Stimulated activated CD4-positive, alpha-beta T cell treated with anti-CD3 and anti-CD28 coated beads, Interleukin-2, amount 100 ng/mL, for 24 hours (primary cell): ENCODE results near the gene SMURF1.
A peak's percentile ranks its signal among the peaks of the same experiment; 100 is the strongest.

Source experiments
- DNase-seq, 2 donors: peaks; one replicate each; pipeline ENCODE4 v3.0.0-alpha.2; 2020

Gene SMURF1

GRCh38 chr7:99027841-99028240 lies 116.1 kb downstream of the SMURF1 start:
- DNase-seq, result no peak

- DNase-seq, result no peak
Measured at GRCh38 chr7:99027241-99027640, 116.7 kb downstream of the SMURF1 start.

DNA sequence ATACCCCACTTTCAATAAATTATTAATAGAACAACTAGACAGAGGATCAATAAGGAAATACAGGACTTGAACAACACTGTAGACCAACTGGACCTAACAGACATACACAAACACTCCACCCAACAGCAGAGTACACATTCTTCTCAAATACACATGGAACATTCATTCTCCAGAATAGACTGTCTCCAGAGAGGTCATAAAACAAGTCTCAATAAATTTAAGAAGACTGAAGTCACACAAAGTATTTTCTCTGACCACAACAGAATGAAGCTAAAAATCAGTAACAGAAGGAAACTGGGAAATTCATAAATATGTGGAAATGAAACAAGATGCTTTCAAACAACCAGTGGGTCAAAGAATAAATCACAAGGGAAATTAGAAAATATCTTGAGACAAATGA lies 119.8 kb downstream of the SMURF1 start:
- no peak for DNase-seq

- DNase-seq, result no peak
Measured at GRCh38 chr7:99021941-99022560, 121.9 kb downstream of the SMURF1 start.

DNA sequence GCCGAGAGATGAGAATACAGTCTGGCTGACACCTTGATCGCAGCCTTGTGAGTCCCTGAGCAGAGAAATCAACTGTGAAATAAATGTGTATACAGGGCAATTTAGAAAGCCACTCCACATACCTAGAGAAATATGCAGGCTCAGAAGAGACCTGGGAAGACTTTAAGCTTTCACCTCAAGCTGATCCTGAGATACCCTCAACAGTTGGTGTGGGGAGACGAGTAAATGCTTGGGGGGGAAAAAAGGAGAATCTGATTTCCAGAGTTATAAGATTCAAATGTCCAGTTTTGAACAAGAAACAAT lies 123.5 kb downstream of the SMURF1 start:
- no peak for DNase-seq

GRCh38 chr7:99019523-99020412 lies 124.1 kb downstream of the SMURF1 start:
- no peak for DNase-seq

- DNase-seq, result no peak
Measured at GRCh38 chr7:99016196-99016595, 127.7 kb downstream of the SMURF1 start.

DNA sequence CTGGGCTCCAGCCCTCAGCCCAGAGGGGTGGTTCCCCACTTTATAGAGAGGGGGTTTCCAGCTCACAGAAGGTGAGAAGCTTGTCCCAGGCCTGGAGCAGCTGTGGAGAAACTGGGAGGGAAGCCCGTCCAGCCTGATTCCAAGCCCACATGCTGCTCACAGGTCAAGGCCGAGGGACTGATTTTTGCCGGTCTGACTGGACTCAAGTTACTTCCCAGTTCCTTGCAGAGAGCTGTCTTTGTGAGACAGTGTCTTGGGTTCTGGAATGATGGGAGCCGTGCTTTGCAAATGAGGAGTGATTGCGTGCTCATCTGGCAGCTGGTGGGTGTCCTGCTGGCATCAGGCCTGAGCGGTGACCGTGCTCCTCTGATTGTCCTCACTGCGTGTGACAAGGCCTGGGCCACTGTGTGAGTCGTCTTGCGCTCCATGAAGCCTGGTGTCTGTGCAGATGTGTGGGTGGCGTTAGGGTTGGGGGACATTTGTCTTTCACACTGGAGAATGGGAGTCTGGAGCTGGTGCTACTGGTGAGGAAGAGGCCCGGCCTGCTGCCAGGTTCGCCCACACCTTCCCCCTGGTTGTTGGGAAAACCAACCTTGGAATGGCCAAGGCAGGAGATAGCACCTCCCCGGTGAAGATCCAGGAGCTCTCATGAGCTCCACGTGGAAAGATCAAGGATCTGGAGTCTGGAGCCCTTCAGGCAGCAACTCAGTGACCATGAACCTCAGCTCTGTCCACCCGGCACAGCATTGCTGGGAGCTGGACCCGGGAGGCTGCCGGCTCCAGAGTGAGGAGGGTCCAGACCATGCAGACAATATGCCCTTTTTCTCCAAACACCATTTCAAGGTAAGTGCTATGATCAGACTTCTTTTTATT lies 129.6 kb downstream of the SMURF1 start:
- no peak for DNase-seq

- no peak for DNase-seq
Measured at GRCh38 chr7:99013266-99014112, 130.4 kb downstream of the SMURF1 start.

- no peak for DNase-seq
Measured at GRCh38 chr7:99012722-99013121, 131.2 kb downstream of the SMURF1 start.

GRCh38 chr7:99011706-99012404 lies 132.1 kb downstream of the SMURF1 start:
- DNase-seq, result no peak

GRCh38 chr7:99011341-99011705 lies 132.6 kb downstream of the SMURF1 start:
- DNase-seq, result no peak

GRCh38 chr7:99010281-99010680 lies 133.6 kb downstream of the SMURF1 start:
- DNase-seq, result no peak

- no peak for DNase-seq
Measured at GRCh38 chr7:99008921-99009530, 134.9 kb downstream of the SMURF1 start.

GRCh38 chr7:99008181-99008631 lies 135.7 kb downstream of the SMURF1 start:
- DNase-seq, result no peak

GRCh38 chr7:99006739-99007424 lies 137.0 kb downstream of the SMURF1 start:
- peak in 1 of 2 donors; percentile 1 for DNase-seq

- peak in 1 of 2 donors; percentile 6 for DNase-seq
Measured at GRCh38 chr7:99005776-99006175, 138.1 kb downstream of the SMURF1 start.

- peak in 1 of 2 donors; percentile 3 for DNase-seq
Measured at GRCh38 chr7:99004781-99005500, 139.0 kb downstream of the SMURF1 start.

DNA sequence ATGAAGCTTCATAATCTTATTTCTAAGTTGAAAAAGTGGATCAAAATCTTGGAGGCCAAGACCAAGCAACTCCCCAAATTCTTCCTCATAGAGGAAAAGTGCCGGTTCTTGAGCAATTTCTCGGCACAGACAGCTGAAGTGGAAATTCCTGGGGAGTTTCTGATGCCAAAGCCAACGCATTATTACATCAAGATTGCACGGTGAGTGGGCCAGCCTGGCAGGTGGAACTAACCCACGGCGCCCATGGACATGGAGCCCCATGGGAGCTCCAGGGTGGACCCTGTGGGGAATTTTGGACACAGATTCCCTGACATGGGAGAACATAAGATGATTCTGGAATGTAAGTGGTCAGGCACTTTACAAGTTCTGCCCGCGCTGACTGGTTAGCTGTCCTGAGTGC lies 139.7 kb downstream of the SMURF1 start:
- DNase-seq, result no peak

DNA sequence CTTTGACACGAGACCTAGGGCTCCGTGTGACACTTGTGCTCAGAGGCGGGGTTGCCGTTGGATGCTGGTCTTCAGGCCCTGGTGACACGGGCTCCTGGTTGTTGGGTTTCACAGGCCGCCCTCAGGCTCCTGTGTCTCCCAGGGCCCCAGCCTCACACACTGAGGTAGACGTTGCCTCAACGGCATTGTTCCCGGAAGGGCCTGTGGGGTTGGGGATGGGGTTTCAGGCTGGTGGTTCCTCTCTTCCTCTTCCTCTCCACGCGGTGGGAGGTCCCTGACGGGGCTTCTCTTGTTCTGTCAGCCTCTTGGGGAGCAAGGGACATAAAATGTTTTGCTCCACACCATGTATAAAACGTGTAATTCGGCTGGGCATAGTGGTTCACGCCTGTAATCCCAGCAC lies 140.5 kb downstream of the SMURF1 start:
- DNase-seq, result no peak
